SK-N-SH treated with all-trans-retinoic acid at 6 μM for 48 hours (cell line): ENCODE results near the gene NOCT.
"Not testable (repeated sequence)": the region's sequence is repeated elsewhere in the genome, so short reads cannot be mapped to it uniquely, and the experiment has no call there.

Experiments used
- ATAC-seq: fragments of 200-7000 bp; cut with Tn5 transposase; 3 replicates; pipeline ENCODE4 v1.9.1; 2020; ENCODE audit warnings: mild to moderate bottlenecking, moderate library complexity
- ARNTL ChIP-seq: fragments of 450-650 bp; formaldehyde crosslinking; IDR thresholded peaks from 2 replicates; pipeline ENCODE4 v1.5.0; 2020; ENCODE audit warnings: low read depth, mild to moderate bottlenecking, moderate library complexity, borderline replicate concordance
- CSDC2 ChIP-seq: fragments of 250-450 bp; sonication (Bioruptor Pico); IDR thresholded peaks from 2 replicates; pipeline ENCODE4 v1.5.0; 2020; ENCODE audit warnings: mild to moderate bottlenecking, moderate library complexity
- ESRRG ChIP-seq: fragments of 250-450 bp; sonication (Bioruptor Pico); IDR thresholded peaks from 2 replicates; pipeline ENCODE4 v1.6.1; 2021; ENCODE audit warnings: mild to moderate bottlenecking
- GLIS3 ChIP-seq: fragments of 250-450 bp; sonication (Bioruptor Pico); IDR thresholded peaks from 2 replicates; pipeline ENCODE4 v1.5.0; 2020; ENCODE audit warnings: mild to moderate bottlenecking, moderate library complexity
- ISL1 ChIP-seq: fragments of 250-450 bp; sonication (Bioruptor Pico); IDR thresholded peaks from 2 replicates; pipeline ENCODE4 v2.1.2; 2022; ENCODE audit warnings: mild to moderate bottlenecking, moderate library complexity
- OSR1 ChIP-seq: fragments of 250-450 bp; sonication (Bioruptor Pico); IDR thresholded peaks from 2 replicates; pipeline ENCODE4 v1.8.0; 2022; ENCODE audit warnings: moderate library complexity, mild to moderate bottlenecking, inconsistent platforms
- PPARA ChIP-seq: fragments of 250-450 bp; sonication (Bioruptor Pico); IDR thresholded peaks from 2 replicates; pipeline ENCODE4 v1.5.0; 2020; ENCODE audit warnings: mild to moderate bottlenecking, borderline replicate concordance
- SNAI2 ChIP-seq: fragments of 250-450 bp; sonication (Bioruptor Pico); IDR thresholded peaks from 2 replicates; pipeline ENCODE4 v1.5.0; 2020; ENCODE audit warnings: mild to moderate bottlenecking, moderate library complexity
- TCF4 ChIP-seq: fragments of 250-450 bp; sonication (Bioruptor Pico); IDR thresholded peaks from 2 replicates; pipeline ENCODE4 v1.8.0; 2021; ENCODE audit warnings: mild to moderate bottlenecking, moderate library complexity, borderline replicate concordance
- TOX ChIP-seq: fragments of 250-450 bp; sonication (Bioruptor Pico); IDR thresholded peaks from 2 replicates; pipeline ENCODE4 v1.8.0; 2021; ENCODE audit warnings: mild to moderate bottlenecking, moderate library complexity, borderline replicate concordance
- TSHZ2 ChIP-seq: fragments of 250-450 bp; sonication (Bioruptor Pico); IDR thresholded peaks from 2 replicates; pipeline ENCODE4 v1.5.0; 2020; ENCODE audit warnings: mild to moderate bottlenecking, moderate library complexity
- ZC3H10 ChIP-seq: fragments of 250-450 bp; sonication (Bioruptor Pico); IDR thresholded peaks from 2 replicates; pipeline ENCODE4 v1.5.1; 2021; ENCODE audit warnings: mild to moderate bottlenecking, moderate library complexity
- ZFP3 ChIP-seq: fragments of 250-450 bp; sonication (Bioruptor Pico); IDR thresholded peaks from 2 replicates; pipeline ENCODE4 v1.5.0; 2020; ENCODE audit warnings: mild to moderate bottlenecking, moderate library complexity
- ZFP30 ChIP-seq: fragments of 450-650 bp; formaldehyde crosslinking; IDR thresholded peaks from 2 replicates; pipeline ENCODE4 v1.5.0; 2022; ENCODE audit warnings: mild to moderate bottlenecking, moderate library complexity
- ZNF565 ChIP-seq: fragments of 450-650 bp; formaldehyde crosslinking; conservative IDR thresholded peaks from 2 replicates; pipeline ENCODE4 v1.5.0; 2020; ENCODE audit warnings: low read depth, mild to moderate bottlenecking, moderate library complexity
- ZNF70 ChIP-seq: fragments of 450-650 bp; formaldehyde crosslinking; IDR thresholded peaks from 2 replicates; pipeline ENCODE4 v1.5.0; 2020; ENCODE audit warnings: mild to moderate bottlenecking, moderate library complexity
- ZNF8 ChIP-seq: fragments of 450-650 bp; formaldehyde crosslinking; IDR thresholded peaks from 2 replicates; pipeline ENCODE4 v1.5.0; 2020; ENCODE audit warnings: mild to moderate bottlenecking, moderate library complexity
- TF ChIP-seq, protein P1 (sequence below): fragments of 250-450 bp; sonication (Bioruptor Pico); IDR thresholded peaks from 2 replicates; pipeline ENCODE4 v1.5.1; 2020; ENCODE audit warnings: low read depth, mild to moderate bottlenecking, moderate library complexity
- TF ChIP-seq, protein P2 (sequence below): fragments of 250-450 bp; sonication (Bioruptor Pico); IDR thresholded peaks from 2 replicates; pipeline ENCODE4 v1.8.0; 2020; ENCODE audit warnings: mild to moderate bottlenecking, moderate library complexity, borderline replicate concordance
- TF ChIP-seq, protein P3 (sequence below): fragments of 250-450 bp; sonication (Bioruptor Pico); IDR thresholded peaks from 2 replicates; pipeline ENCODE4 v1.8.0; 2021; ENCODE audit warnings: low read depth, mild to moderate bottlenecking, moderate library complexity, borderline replicate concordance

Gene NOCT

DNA sequence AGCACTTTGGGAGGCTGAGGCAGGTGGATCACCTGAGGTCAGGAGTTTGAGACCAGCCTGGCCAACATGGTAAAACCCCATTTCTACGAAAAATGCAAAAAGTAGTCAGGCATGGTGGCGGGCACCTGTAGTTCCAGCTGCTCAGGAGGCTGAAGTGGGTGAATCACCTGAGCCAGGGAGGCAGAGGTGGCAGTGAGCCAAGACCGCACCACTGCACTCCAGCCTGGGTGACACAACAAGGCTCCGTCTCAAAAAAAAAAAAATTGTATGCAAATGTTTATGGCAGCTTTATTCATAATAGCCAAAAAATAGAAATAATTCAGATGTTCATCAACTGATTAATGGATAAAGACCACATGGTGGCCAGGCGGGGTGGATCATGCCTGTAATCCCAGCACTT, 9.8 kb upstream of the NOCT start:
- TF ChIP-seq GLIS3 (CRISPR knock-in tag), result no peak
- no peak for TF ChIP-seq ZNF70 (CRISPR knock-in tag)
- TF ChIP-seq TCF4 (CRISPR knock-in tag), result no peak
- no peak for TF ChIP-seq PPARA
- TF ChIP-seq, protein P1, sequence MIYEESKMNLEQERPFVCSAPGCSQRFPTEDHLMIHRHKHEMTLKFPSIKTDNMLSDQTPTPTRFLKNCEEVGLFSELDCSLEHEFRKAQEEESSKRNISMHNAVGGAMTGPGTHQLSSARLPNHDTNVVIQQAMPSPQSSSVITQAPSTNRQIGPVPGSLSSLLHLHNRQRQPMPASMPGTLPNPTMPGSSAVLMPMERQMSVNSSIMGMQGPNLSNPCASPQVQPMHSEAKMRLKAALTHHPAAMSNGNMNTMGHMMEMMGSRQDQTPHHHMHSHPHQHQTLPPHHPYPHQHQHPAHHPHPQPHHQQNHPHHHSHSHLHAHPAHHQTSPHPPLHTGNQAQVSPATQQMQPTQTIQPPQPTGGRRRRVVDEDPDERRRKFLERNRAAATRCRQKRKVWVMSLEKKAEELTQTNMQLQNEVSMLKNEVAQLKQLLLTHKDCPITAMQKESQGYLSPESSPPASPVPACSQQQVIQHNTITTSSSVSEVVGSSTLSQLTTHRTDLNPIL, result no peak
- TF ChIP-seq ZNF565 (CRISPR knock-in tag), result no peak
- no peak for TF ChIP-seq CSDC2 (CRISPR knock-in tag)
- no peak for TF ChIP-seq ZNF8 (CRISPR knock-in tag)
- TF ChIP-seq SNAI2, result no peak
- TF ChIP-seq, protein P2, sequence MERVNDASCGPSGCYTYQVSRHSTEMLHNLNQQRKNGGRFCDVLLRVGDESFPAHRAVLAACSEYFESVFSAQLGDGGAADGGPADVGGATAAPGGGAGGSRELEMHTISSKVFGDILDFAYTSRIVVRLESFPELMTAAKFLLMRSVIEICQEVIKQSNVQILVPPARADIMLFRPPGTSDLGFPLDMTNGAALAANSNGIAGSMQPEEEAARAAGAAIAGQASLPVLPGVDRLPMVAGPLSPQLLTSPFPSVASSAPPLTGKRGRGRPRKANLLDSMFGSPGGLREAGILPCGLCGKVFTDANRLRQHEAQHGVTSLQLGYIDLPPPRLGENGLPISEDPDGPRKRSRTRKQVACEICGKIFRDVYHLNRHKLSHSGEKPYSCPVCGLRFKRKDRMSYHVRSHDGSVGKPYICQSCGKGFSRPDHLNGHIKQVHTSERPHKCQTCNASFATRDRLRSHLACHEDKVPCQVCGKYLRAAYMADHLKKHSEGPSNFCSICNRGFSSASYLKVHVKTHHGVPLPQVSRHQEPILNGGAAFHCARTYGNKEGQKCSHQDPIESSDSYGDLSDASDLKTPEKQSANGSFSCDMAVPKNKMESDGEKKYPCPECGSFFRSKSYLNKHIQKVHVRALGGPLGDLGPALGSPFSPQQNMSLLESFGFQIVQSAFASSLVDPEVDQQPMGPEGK (CRISPR knock-in tag), result no peak
- no peak for TF ChIP-seq ARNTL
- TF ChIP-seq ESRRG (CRISPR knock-in tag), result no peak
- ATAC-seq, result no peak

- TF ChIP-seq SNAI2 (no peak), TSHZ2 (CRISPR knock-in tag) (no peak), ZNF565 (CRISPR knock-in tag) (no peak), ZNF70 (CRISPR knock-in tag) (no peak), OSR1 (CRISPR knock-in tag) (no peak), ARNTL (no peak), ISL1 (CRISPR knock-in tag) (no peak)
- TF ChIP-seq, protein P2 (CRISPR knock-in tag), result no peak
- TF ChIP-seq, all 23 proteins: peak for 0
- ATAC-seq, result no peak
Measured at GRCh38 chr4:139007640-139008039, 7.9 kb upstream of the NOCT start.

DNA sequence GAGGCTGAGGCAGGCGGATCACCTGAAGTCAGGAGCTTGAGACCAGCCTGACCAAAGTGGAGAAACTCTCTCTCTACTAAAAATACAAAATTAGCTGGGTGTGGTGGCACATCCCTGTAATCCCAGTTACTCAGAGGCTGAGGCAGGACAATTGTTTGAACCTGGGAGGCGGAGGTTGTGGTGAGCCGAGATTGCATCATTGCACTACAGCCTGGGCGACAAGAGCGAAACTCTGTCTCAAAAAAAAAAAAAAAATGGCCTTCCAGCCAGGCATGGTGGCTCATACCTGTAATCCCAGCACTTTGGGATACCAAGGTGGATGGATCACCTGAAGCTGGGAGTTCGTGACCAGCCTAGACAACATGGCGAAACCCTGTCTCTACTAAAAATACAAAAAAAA, 7.3 kb upstream of the NOCT start:
- not testable (repeated sequence) for ATAC-seq

GRCh38 chr4:139009702-139010101, 5.9 kb upstream of the NOCT start:
- TF ChIP-seq PPARA (no peak), ZC3H10 (no peak), TOX (CRISPR knock-in tag) (no peak), ARNTL (no peak), ISL1 (CRISPR knock-in tag) (no peak), ZFP30 (CRISPR knock-in tag) (no peak), SNAI2 (no peak), ZFP3 (CRISPR knock-in tag) (no peak), CSDC2 (CRISPR knock-in tag) (no peak), ESRRG (CRISPR knock-in tag) (no peak), ZNF70 (CRISPR knock-in tag) (no peak), ZNF8 (CRISPR knock-in tag) (no peak), GLIS3 (CRISPR knock-in tag) (no peak), ZNF565 (CRISPR knock-in tag) (no peak)
- TF ChIP-seq, protein P1, result no peak
- TF ChIP-seq, protein P3, sequence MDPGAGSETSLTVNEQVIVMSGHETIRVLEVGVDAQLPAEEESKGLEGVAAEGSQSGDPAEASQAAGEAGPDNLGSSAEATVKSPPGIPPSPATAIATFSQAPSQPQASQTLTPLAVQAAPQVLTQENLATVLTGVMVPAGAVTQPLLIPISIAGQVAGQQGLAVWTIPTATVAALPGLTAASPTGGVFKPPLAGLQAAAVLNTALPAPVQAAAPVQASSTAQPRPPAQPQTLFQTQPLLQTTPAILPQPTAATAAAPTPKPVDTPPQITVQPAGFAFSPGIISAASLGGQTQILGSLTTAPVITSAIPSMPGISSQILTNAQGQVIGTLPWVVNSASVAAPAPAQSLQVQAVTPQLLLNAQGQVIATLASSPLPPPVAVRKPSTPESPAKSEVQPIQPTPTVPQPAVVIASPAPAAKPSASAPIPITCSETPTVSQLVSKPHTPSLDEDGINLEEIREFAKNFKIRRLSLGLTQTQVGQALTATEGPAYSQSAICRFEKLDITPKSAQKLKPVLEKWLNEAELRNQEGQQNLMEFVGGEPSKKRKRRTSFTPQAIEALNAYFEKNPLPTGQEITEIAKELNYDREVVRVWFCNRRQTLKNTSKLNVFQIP, result no peak
- TF ChIP-seq, all 23 proteins: peak for 0
- ATAC-seq, result no peak
